Sigmoid colon (tissue), 4 donors: ENCODE measurements around the gene C14orf132.

Experiments
- EP300 ChIP-seq, 4 donors: sonication (generic); formaldehyde crosslinking; IDR thresholded peaks; one replicate each; pipeline ENCODE4 v1.6.1; 2017; ENCODE audit warnings: antibody characterized with exemption in 4 of 4
- POLR2A ChIP-seq, 2 donors: fragments of 450-650 bp; IDR thresholded peaks; one replicate each; pipeline ENCODE4 v1.6.1; 2016; ENCODE audit warnings: antibody characterized with exemption in 2 of 2, mild to moderate bottlenecking in 2 of 2, moderate library complexity in 2 of 2
- TF ChIP-seq, protein P1 (sequence below), 4 experiments: fragments of 450-650 bp in 3 of 4; fragments of 200-600 bp in 1 of 4; IDR thresholded peaks; one replicate each; pipeline ENCODE4 v1.5.1; 2016 to 2019; ENCODE audit warnings: antibody characterized with exemption in 4 of 4, mild to moderate bottlenecking in 3 of 4, moderate library complexity in 2 of 4

GRCh38 chr14:96083667-96084320, 44.6 kb downstream of the C14orf132 start:
- TF ChIP-seq, protein P1, sequence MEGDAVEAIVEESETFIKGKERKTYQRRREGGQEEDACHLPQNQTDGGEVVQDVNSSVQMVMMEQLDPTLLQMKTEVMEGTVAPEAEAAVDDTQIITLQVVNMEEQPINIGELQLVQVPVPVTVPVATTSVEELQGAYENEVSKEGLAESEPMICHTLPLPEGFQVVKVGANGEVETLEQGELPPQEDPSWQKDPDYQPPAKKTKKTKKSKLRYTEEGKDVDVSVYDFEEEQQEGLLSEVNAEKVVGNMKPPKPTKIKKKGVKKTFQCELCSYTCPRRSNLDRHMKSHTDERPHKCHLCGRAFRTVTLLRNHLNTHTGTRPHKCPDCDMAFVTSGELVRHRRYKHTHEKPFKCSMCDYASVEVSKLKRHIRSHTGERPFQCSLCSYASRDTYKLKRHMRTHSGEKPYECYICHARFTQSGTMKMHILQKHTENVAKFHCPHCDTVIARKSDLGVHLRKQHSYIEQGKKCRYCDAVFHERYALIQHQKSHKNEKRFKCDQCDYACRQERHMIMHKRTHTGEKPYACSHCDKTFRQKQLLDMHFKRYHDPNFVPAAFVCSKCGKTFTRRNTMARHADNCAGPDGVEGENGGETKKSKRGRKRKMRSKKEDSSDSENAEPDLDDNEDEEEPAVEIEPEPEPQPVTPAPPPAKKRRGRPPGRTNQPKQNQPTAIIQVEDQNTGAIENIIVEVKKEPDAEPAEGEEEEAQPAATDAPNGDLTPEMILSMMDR (IDR thresholded peaks at IDR 0.05) = no peak
- TF ChIP-seq EP300 (IDR thresholded peaks at IDR 0.05) (no peak), POLR2A (IDR thresholded peaks at IDR 0.05) (no peak)
